Effector memory CD4-positive, alpha-beta T cell (primary cell): ENCODE data around the gene ZNF438.
"Not testable (repeated sequence)": the region's sequence is repeated elsewhere in the genome, so short reads cannot be mapped to it uniquely, and the experiment has no call there.

Source experiments
- DNase-seq, 3 donors: peaks; one replicate each; pipeline ENCODE4 v3.0.0-alpha.2; 2020
- H3K27ac ChIP-seq: 2 replicates; pipeline ENCODE4 v1.7.0; 2013; ENCODE audit warnings: mild to moderate bottlenecking, low read length, moderate library complexity; ENCODE audit not compliant: insufficient read depth, poor library complexity, severe bottlenecking
- H3K27me3 ChIP-seq: replicated peaks from 2 replicates; pipeline ENCODE4 v1.7.0; 2013; ENCODE audit warnings: mild to moderate bottlenecking, low read length; ENCODE audit not compliant: insufficient read depth, control insufficient read depth, poor library complexity, severe bottlenecking
- H3K36me3 ChIP-seq: 2 replicates; pipeline ENCODE4 v1.7.0; 2013; ENCODE audit warnings: mild to moderate bottlenecking, low read length, moderate library complexity; ENCODE audit not compliant: control insufficient read depth, insufficient read depth
- H3K4me1 ChIP-seq: 2 replicates; pipeline ENCODE4 v1.7.0; 2013; ENCODE audit warnings: low read length, mild to moderate bottlenecking; ENCODE audit not compliant: control insufficient read depth, insufficient read depth, poor library complexity, severe bottlenecking
- H3K4me3 ChIP-seq: 2 replicates; pipeline ENCODE4 v1.7.0; 2013; ENCODE audit warnings: low read length, low read depth, mild to moderate bottlenecking; ENCODE audit not compliant: insufficient read depth, poor library complexity, severe bottlenecking
- H3K9me3 ChIP-seq: 2 replicates; pipeline ENCODE4 v1.7.0; 2013; ENCODE audit warnings: mild to moderate bottlenecking, low read length, moderate library complexity; ENCODE audit not compliant: control insufficient read depth

The ZNF438 gene

DNA sequence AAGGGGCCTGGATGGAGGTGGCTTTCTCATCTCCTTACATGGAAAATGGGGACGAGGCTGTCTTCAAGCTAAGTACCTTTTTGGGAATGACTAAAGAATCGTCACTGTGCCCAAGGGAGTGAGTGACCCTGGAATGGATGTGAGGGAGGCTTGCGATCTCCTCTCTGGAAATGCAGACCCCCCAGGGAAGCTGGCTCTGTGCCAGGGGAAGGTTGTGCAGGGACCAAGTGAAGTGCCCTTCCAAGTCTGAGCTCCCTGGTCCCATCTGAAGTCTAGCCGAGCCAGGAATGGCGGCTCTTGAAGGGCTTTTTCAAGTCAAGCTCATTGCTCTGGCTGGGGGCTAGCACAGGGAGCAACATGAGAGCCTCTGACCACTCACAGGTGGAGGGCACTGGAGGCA lies 221.2 kb downstream of the ZNF438 start:
- Histone ChIP-seq H3K4me3 (no peak overlapping the region), H3K27ac (no peak overlapping the region), H3K27me3 (no peaks in the 10 kb centered on the region), H3K4me1 (no peaks in the 10 kb centered on the region), H3K36me3 (no peaks in the 10 kb centered on the region), H3K9me3 (no peaks in the 10 kb centered on the region)
- DNase-seq, result no peak

DNA sequence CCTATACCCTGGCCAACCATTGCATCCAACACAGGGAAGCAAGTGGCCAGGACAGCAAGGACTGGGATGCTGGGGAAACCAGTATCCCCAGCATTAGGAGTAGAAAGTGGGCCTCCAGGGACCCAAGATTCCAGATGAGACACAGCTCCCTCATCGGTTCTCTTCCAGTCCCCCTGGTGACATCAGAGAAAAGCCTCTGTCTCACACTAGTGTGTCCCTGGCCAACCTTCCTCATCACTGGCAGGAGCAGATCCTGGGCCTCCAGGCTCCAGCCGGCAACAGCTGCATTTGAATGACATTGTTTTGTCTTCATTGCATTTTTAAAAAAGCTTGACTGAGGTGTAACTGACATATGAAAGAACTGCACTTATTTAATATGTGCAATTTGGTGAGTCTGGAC lies 224.8 kb downstream of the ZNF438 start:
- Histone ChIP-seq H3K9me3 (no peaks in the 10 kb centered on the region), H3K4me3 (no peak overlapping the region), H3K4me1 (no peaks in the 10 kb centered on the region), H3K27ac (no peak overlapping the region), H3K36me3 (no peaks in the 10 kb centered on the region), H3K27me3 (no peaks in the 10 kb centered on the region)
- DNase-seq, result no peak

GRCh38 chr10:30805061-30805460 lies 226.6 kb downstream of the ZNF438 start:
- no peak for DNase-seq
- no peaks in the 10 kb centered on the region for H3K4me1 ChIP-seq
- no peak overlapping the region for H3K4me3 ChIP-seq
- no peaks in the 10 kb centered on the region for H3K9me3 ChIP-seq
- no peaks in the 10 kb centered on the region for H3K36me3 ChIP-seq
- H3K27me3 ChIP-seq, result no peaks in the 10 kb centered on the region
- no peak overlapping the region for H3K27ac ChIP-seq

- no peaks in the 10 kb centered on the region for H3K4me1 ChIP-seq
- H3K36me3 ChIP-seq, result no peaks in the 10 kb centered on the region
- H3K27me3 ChIP-seq, result no peaks in the 10 kb centered on the region
- no peak overlapping the region for H3K4me3 ChIP-seq
- no peak for DNase-seq
- no peak overlapping the region for H3K27ac ChIP-seq
- no peaks in the 10 kb centered on the region for H3K9me3 ChIP-seq
Measured at GRCh38 chr10:30804478-30805055, 227.1 kb downstream of the ZNF438 start.

- H3K9me3 ChIP-seq, result no peaks in the 10 kb centered on the region
- no peaks in the 10 kb centered on the region for H3K4me1 ChIP-seq
- no peak for DNase-seq
- no peaks in the 10 kb centered on the region for H3K27me3 ChIP-seq
- no peak overlapping the region for H3K4me3 ChIP-seq
- H3K27ac ChIP-seq, result no peak overlapping the region
- no peaks in the 10 kb centered on the region for H3K36me3 ChIP-seq
Measured at GRCh38 chr10:30803892-30804322, 227.8 kb downstream of the ZNF438 start.

DNA sequence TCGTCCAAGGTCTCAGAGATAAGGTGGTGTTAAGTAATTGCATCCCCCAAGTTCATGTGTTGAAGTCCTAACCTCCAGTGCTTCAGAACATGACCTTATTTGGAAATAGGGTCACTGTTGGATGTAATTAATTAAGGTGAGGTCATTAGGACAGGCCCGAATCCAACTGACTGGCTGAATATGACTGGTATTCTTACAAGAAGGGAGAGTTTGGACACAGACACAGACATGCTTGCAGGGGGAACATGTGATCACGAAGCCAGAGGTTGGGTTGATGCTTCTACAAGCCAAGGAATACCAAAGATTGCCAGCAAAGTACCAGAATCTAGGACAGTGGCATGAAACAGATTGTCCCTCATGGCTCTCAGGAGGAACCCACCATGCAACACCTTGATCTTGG lies 228.6 kb downstream of the ZNF438 start:
- Histone ChIP-seq H3K27ac (no peak overlapping the region), H3K27me3 (no peaks in the 10 kb centered on the region), H3K36me3 (no peaks in the 10 kb centered on the region), H3K9me3 (no peaks in the 10 kb centered on the region), H3K4me1 (no peaks in the 10 kb centered on the region), H3K4me3 (no peak overlapping the region)
- no peak for DNase-seq

DNA sequence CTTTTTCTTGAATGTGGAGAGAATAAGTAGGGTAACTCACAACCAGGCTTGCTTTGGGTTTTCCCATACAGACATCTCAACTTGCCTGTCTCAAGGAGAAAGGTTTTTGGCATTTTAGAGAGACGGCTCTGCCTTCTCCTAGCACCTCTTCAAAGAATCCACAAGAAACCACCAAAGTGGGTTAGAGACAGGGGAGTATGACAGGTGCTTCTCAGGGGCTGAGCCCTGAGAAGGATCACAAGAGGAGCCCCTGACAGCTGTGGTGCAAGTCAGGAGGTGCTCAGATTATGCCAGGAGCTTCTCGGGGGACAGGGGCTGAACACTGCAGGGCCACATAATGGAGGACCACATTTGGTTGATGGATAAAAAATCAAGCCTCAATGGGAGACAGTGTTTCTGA lies 231.3 kb downstream of the ZNF438 start:
- Histone ChIP-seq H3K27ac (no peak overlapping the region), H3K9me3 (no peaks in the 10 kb centered on the region), H3K4me1 (no peaks in the 10 kb centered on the region), H3K36me3 (no peaks in the 10 kb centered on the region), H3K27me3 (no peaks in the 10 kb centered on the region), H3K4me3 (no peak overlapping the region)
- no peak for DNase-seq

DNA sequence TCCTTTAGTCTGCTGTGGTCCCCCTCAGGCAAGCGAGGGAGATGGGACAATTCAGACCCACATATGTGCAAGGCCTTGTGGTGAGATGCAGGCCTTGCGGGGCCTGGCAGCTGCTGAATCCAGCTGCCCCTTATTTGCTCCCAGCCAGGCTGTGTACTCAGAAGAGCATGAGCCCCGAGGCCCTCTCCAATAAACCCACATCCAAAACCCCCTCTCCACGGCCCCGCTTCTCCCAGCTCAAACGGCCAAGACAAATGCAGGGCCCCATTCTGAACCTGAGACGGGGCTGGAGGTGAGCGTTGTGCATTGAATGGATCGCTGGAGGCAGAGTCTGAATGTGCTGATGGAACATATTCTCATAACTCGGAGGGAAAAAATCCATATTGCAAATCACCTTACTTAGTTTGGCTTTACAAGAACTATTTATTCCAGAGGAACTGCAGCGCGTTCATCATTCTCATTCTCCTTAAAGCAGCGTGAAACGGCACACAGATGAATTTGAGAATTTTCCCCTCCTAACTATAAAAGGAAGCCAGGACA lies 232.9 kb downstream of the ZNF438 start:
- Histone ChIP-seq H3K9me3 (no peaks in the 10 kb centered on the region), H3K4me3 (no peak overlapping the region), H3K27me3 (no peaks in the 10 kb centered on the region), H3K27ac (no peak overlapping the region), H3K4me1 (no peaks in the 10 kb centered on the region), H3K36me3 (no peaks in the 10 kb centered on the region)
- no peak for DNase-seq

GRCh38 chr10:30795024-30795423 lies 236.6 kb downstream of the ZNF438 start:
- not testable (repeated sequence) for H3K9me3 ChIP-seq, H3K4me3 ChIP-seq, H3K27ac ChIP-seq, H3K27me3 ChIP-seq, DNase-seq, H3K36me3 ChIP-seq
- H3K4me1 ChIP-seq, result peaks cover 16% of the 10 kb centered on the region
